SK-N-SH (cell line): ENCODE results near the gene LATS2. TPM values are rescaled to one million over a fixed set of nuclear protein-coding genes. Genes with fewer than 3 reads are reported as not detected.

ENCODE experiments used
- CTCF ChIA-PET: fragments of 300-600, 350-600 bp; formaldehyde crosslinking; extraction: SDS; loops from one replicate; lab custom pipeline; 2021; lab: Yijun Ruan, JAX
- POLR2A ChIA-PET: fragments of 350-600 bp; sonication (Branson Sonifier 250); formaldehyde crosslinking; extraction: SDS; loops from one replicate; lab custom pipeline; 2020; ENCODE audit warnings: antibody characterized with exemption, inconsistent platforms; lab: Yijun Ruan, JAX
- DNase-seq: peaks from one replicate; pipeline ENCODE4 v3.0.0; 2012
- H2AFZ ChIP-seq: fragments of 200-600 bp; sonication (generic); 2 replicates; pipeline ENCODE4 v1.8.1; 2016; ENCODE audit warnings: antibody characterized with exemption, mild to moderate bottlenecking, low read depth
- H3F3A ChIP-seq: fragments of 200-600 bp; sonication (generic); replicated peaks from 2 replicates; pipeline ENCODE3; 2016; ENCODE audit warnings: antibody characterized with exemption, mild to moderate bottlenecking; ENCODE audit not compliant: insufficient read depth
- H3K27ac ChIP-seq, 2 experiments: fragments of 200-500 bp in 1 of 2; fragments of 200-600 bp in 1 of 2; sonication (Bioruptor generic) in 1 of 2; sonication (generic), shearing (Covaris generic) in 1 of 2; 2 replicates each; pipeline versions ENCODE4 v1.5.1 to v1.6.1; 2014 to 2016; ENCODE audit warnings: low read depth in 2 of 2, inconsistent platforms in 1 of 2, low read length in 1 of 2, mild to moderate bottlenecking in 1 of 2, mixed read lengths in 1 of 2
- H3K27me3 ChIP-seq: fragments of 200-600 bp; sonication (generic), shearing (Covaris generic); 2 replicates; pipeline ENCODE4 v1.6.1; 2016; ENCODE audit warnings: mixed run types; ENCODE audit not compliant: insufficient read depth
- H3K36me3 ChIP-seq, 2 experiments: fragments of 200-500 bp in 1 of 2; fragments of 200-600 bp in 1 of 2; sonication (Bioruptor generic) in 1 of 2; sonication (generic) in 1 of 2; replicated peaks in 1 of 2; 2 replicates each; pipeline versions ENCODE3 to v1.5.1; 2014 to 2016; ENCODE audit warnings: low read length in 1 of 2, mild to moderate bottlenecking in 1 of 2; ENCODE audit not compliant: insufficient read depth in 2 of 2, control insufficient read depth in 1 of 2
- H3K4me1 ChIP-seq, 2 experiments: fragments of 200-500 bp in 1 of 2; fragments of 200-600 bp in 1 of 2; sonication (Bioruptor generic) in 1 of 2; sonication (generic), shearing (Covaris generic) in 1 of 2; 2 replicates each; pipeline versions ENCODE4 v1.5.1 to v1.6.1; 2014 to 2016; ENCODE audit warnings: low read depth in 1 of 2, low read length in 1 of 2, mixed run types in 1 of 2; ENCODE audit not compliant: insufficient read depth in 2 of 2, control insufficient read depth in 1 of 2
- H3K4me2 ChIP-seq: fragments of 200-600 bp; sonication (generic), shearing (Covaris generic); 2 replicates; pipeline ENCODE4 v1.6.1; 2017; ENCODE audit warnings: mixed run types
- H3K4me3 ChIP-seq, 2 experiments: fragments of 200-500 bp in 1 of 2; fragments of 200-600 bp in 1 of 2; sonication (Bioruptor generic) in 1 of 2; sonication (generic), shearing (Covaris generic) in 1 of 2; 2 replicates each; pipeline versions ENCODE4 v1.5.1 to v1.8.1; 2014 to 2016; ENCODE audit warnings: low read depth in 2 of 2, inconsistent platforms in 1 of 2, low read length in 1 of 2, mild to moderate bottlenecking in 1 of 2, mixed read lengths in 1 of 2, moderate library complexity in 1 of 2
- H3K79me2 ChIP-seq: fragments of 200-600 bp; sonication (generic); 2 replicates; pipeline ENCODE4 v1.8.1; 2017; ENCODE audit warnings: mild to moderate bottlenecking; ENCODE audit not compliant: insufficient read depth
- H3K9ac ChIP-seq: fragments of 200-600 bp; sonication (generic); 2 replicates; pipeline ENCODE4 v1.6.1; 2017; ENCODE audit warnings: mixed run types
- H3K9me2 ChIP-seq: fragments of 200-600 bp; sonication (generic); 2 replicates; pipeline ENCODE4 v1.6.1; 2017; ENCODE audit warnings: mixed run types
- H3K9me3 ChIP-seq: fragments of 200-600 bp; sonication (generic); 2 replicates; pipeline ENCODE4 v1.6.1; 2017; ENCODE audit warnings: mixed run types, mild to moderate bottlenecking, moderate library complexity
- H4K20me1 ChIP-seq: fragments of 200-600 bp; sonication (generic); 2 replicates; pipeline ENCODE4 v1.6.1; 2017; ENCODE audit warnings: mild to moderate bottlenecking, mixed run types; ENCODE audit not compliant: insufficient read depth
- ELF1 ChIP-seq: IDR thresholded peaks from 2 replicates; pipeline ENCODE4 v1.4.0; 2012
- EP300 ChIP-seq, 2 experiments: IDR thresholded peaks; 2 replicates each; pipeline versions ENCODE4 v1.4.0 to v1.6.1; 2012; ENCODE audit warnings: borderline replicate concordance in 1 of 2, low read depth in 1 of 2, low read length in 1 of 2
- FOSL2 ChIP-seq: IDR thresholded peaks from 2 replicates; pipeline ENCODE4 v1.4.0; 2012; ENCODE audit warnings: low read depth, mild to moderate bottlenecking, moderate library complexity, borderline replicate concordance
- GABPA ChIP-seq: IDR thresholded peaks from 2 replicates; pipeline ENCODE4 v1.4.0; 2012; ENCODE audit warnings: low read depth, mild to moderate bottlenecking
- GATA2 ChIP-seq: sonication (generic); formaldehyde crosslinking; IDR thresholded peaks from 2 replicates; pipeline ENCODE4 v1.5.0; 2020; ENCODE audit warnings: mild to moderate bottlenecking, missing genetic modification reagents
- JUND ChIP-seq: IDR thresholded peaks from 2 replicates; pipeline ENCODE4 v1.4.0; 2012
- MXI1 ChIP-seq: IDR thresholded peaks from 2 replicates; pipeline ENCODE4 v1.6.1; 2012; ENCODE audit warnings: mild to moderate bottlenecking, low read depth, low read length, improper control_type of control experiment
- NFIC ChIP-seq: IDR thresholded peaks from 2 replicates; pipeline ENCODE4 v1.4.0; 2012; ENCODE audit warnings: borderline replicate concordance
- NRF1 ChIP-seq: IDR thresholded peaks from 2 replicates; pipeline ENCODE4 v1.6.1; 2012; ENCODE audit warnings: low read depth, mild to moderate bottlenecking, low read length
- POLR2AphosphoS5 ChIP-seq: IDR thresholded peaks from 2 replicates; pipeline ENCODE4 v1.6.1; 2012; ENCODE audit warnings: low read depth, low read length
- RAD21 ChIP-seq: IDR thresholded peaks from 2 replicates; pipeline ENCODE4 v1.6.1; 2012; ENCODE audit warnings: mild to moderate bottlenecking, low read length
- RCOR1 ChIP-seq: fragments of 150-350 bp; IDR thresholded peaks from 2 replicates; pipeline ENCODE4 v1.6.1; 2017; ENCODE audit warnings: antibody characterized with exemption, low read length
- RFX5 ChIP-seq: IDR thresholded peaks from 2 replicates; pipeline ENCODE4 v1.6.1; 2012; ENCODE audit warnings: mild to moderate bottlenecking, improper control_type of control experiment, low read length
- RXRA ChIP-seq: IDR thresholded peaks from 2 replicates; pipeline ENCODE4 v1.4.0; 2012; ENCODE audit warnings: low read depth, mild to moderate bottlenecking, borderline replicate concordance
- SMC3 ChIP-seq: IDR thresholded peaks from 2 replicates; pipeline ENCODE4 v1.6.1; 2012; ENCODE audit warnings: low read depth, low read length, improper control_type of control experiment
- TAF1 ChIP-seq: IDR thresholded peaks from 2 replicates; pipeline ENCODE4 v1.6.1; 2012; ENCODE audit warnings: low read depth, mild to moderate bottlenecking, low read length, moderate library complexity, borderline replicate concordance
- TCF12 ChIP-seq: IDR thresholded peaks from 2 replicates; pipeline ENCODE4 v1.4.0; 2012
- whole genome bisulfite sequencing: methylation state at CpG from one replicate; pipeline ENCODE4 v1.1.6; 2017; ENCODE audit warnings: low lambda C conversion rate; 5-methylcytosine and 5-hydroxymethylcytosine counted together
- polyA plus RNA-seq, 3 experiments: library from polyadenylated mRNA; depleted of rRNA; stranded (reverse); fragments of >200 nt; gene quantifications; 2 replicates each; pipeline ENCODE4 v1.2.3, GENCODE V29; 2012
- TF ChIP-seq, protein P1 (sequence below): IDR thresholded peaks from 2 replicates; pipeline ENCODE4 v1.4.0; 2012; ENCODE audit warnings: low read depth, borderline replicate concordance
- TF ChIP-seq, protein P2 (sequence below): IDR thresholded peaks from 2 replicates; pipeline ENCODE4 v1.4.0; 2012; ENCODE audit warnings: low read depth
- TF ChIP-seq, protein P3 (sequence below): fragments of 150-350 bp; IDR thresholded peaks from 2 replicates; pipeline ENCODE4 v1.6.1; 2017; ENCODE audit warnings: antibody characterized with exemption, low read length, low read depth, borderline replicate concordance
- TF ChIP-seq, protein P4 (sequence below): IDR thresholded peaks from 2 replicates; pipeline ENCODE4 v1.4.0; 2012; ENCODE audit warnings: low read depth, borderline replicate concordance
- TF ChIP-seq, protein P5 (sequence below): IDR thresholded peaks from 2 replicates; pipeline ENCODE4 v1.6.1; 2012; ENCODE audit warnings: mild to moderate bottlenecking, low read depth, low read length, moderate library complexity
- TF ChIP-seq, protein P6 (sequence below): fragments of 150-350 bp; IDR thresholded peaks from 2 replicates; pipeline ENCODE4 v1.6.1; 2016; ENCODE audit warnings: mild to moderate bottlenecking, low read depth, low read length

The LATS2 gene
- polyA plus RNA-seq, 1 of the 3 experiments (the other 2 are of a cell fraction), result 19.6 TPM

DNA sequence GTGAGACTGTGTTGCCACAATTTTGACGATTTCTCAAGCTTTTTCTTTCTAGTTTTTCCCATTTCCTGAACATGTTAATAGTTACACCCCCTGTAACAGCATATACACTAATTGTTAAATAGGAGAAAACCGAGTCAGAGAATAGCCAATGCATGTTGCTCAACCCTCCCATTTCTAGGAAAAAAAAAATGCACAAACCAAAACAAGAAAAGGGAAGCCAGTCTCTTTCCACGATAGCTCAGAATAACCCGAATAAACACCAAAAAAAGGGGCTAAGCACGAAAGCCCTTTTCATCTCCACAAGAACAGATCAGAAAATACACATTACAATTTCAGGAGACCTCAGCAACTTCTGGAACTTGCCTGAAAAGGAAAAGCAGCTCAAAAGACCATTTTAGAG is 16.3 kb downstream of the LATS2 start (continued):
- TF ChIP-seq, protein P1, sequence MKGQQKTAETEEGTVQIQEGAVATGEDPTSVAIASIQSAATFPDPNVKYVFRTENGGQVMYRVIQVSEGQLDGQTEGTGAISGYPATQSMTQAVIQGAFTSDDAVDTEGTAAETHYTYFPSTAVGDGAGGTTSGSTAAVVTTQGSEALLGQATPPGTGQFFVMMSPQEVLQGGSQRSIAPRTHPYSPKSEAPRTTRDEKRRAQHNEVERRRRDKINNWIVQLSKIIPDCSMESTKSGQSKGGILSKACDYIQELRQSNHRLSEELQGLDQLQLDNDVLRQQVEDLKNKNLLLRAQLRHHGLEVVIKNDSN, result no peak
- TF ChIP-seq NRF1 (no peak), ELF1 (no peak), NFIC (no peak), JUND (no peak), TAF1 (no peak)
- TF ChIP-seq, protein P2, sequence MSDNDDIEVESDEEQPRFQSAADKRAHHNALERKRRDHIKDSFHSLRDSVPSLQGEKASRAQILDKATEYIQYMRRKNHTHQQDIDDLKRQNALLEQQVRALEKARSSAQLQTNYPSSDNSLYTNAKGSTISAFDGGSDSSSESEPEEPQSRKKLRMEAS, result no peak

DNA sequence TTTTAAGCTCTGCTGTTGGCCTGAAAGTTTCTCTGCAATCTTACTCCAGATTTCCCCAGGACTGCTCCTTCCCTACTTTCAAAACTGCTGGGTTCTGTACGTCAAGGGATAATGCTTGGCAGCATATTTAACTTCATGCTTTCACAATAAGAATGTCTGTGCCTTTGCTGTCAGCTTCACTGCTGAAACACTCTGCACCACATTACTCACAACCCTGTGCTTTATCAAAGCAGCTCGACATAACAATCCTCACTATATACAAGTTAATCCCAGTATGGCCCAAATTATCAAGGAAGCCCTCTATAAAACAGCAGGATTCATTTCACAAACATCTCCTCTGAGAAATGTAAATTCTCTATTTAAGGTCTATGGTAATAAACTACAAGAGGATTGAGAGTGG is 17.5 kb downstream of the LATS2 start:
- peaks cover 100% of the 10 kb centered on the region for H3K79me2 ChIP-seq
- H3F3A ChIP-seq, result peaks cover 19% of the 10 kb centered on the region
- CTCF ChIA-PET, result no interaction called here
- DNase-seq, result no peak
- peak overlapping the region; percentile 33; the same call in 1 of the 2 replicates for H3K4me2 ChIP-seq
- peaks cover 0 to 36% of the 10 kb centered on the region in 2 experiments; a peak in 2 of 4 replicates for H3K4me1 ChIP-seq
- H3K4me3 ChIP-seq, result 0 out of 4 replicates have a peak overlapping the region, but pooled peaks of 1 of the 2 experiments have one; percentile 36
- peaks cover 6 to 29% of the 10 kb centered on the region in 2 experiments for H3K36me3 ChIP-seq
- H4K20me1 ChIP-seq, result peaks cover 93% of the 10 kb centered on the region
- H3K9me3 ChIP-seq, result no peaks in the 10 kb centered on the region
- H3K27ac ChIP-seq, result peak overlapping the region; percentile 5 to 70; a peak in 3 of 4 replicates
- POLR2A ChIA-PET, result no interaction called here
- no peaks in the 10 kb centered on the region for H3K27me3 ChIP-seq
- no peak overlapping the region for H3K9ac ChIP-seq
- 25% methylated on average over 2 of the region's 2 CpGs for WGBS
- H3K9me2 ChIP-seq, result no peaks in the 10 kb centered on the region
- H2AFZ ChIP-seq, result no peak overlapping the region
- TF ChIP-seq, protein P3, sequence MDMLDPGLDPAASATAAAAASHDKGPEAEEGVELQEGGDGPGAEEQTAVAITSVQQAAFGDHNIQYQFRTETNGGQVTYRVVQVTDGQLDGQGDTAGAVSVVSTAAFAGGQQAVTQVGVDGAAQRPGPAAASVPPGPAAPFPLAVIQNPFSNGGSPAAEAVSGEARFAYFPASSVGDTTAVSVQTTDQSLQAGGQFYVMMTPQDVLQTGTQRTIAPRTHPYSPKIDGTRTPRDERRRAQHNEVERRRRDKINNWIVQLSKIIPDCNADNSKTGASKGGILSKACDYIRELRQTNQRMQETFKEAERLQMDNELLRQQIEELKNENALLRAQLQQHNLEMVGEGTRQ, result no peak
- no peak for TF ChIP-seq NRF1
- no peak for TF ChIP-seq RFX5
- TF ChIP-seq RAD21, result no peak
- peak; percentile 59 for TF ChIP-seq JUND
- TF ChIP-seq RCOR1, result no peak
- TF ChIP-seq EP300 (IDR thresholded peaks at IDR 0.05; ENCODE audit: borderline replicate concordance in 1 of 2, low read depth in 1 of 2, low read length in 1 of 2), result no peak
- TF ChIP-seq GABPA, result no peak
- no peak for TF ChIP-seq ELF1
- TF ChIP-seq TAF1, result no peak
- TF ChIP-seq, protein P4, sequence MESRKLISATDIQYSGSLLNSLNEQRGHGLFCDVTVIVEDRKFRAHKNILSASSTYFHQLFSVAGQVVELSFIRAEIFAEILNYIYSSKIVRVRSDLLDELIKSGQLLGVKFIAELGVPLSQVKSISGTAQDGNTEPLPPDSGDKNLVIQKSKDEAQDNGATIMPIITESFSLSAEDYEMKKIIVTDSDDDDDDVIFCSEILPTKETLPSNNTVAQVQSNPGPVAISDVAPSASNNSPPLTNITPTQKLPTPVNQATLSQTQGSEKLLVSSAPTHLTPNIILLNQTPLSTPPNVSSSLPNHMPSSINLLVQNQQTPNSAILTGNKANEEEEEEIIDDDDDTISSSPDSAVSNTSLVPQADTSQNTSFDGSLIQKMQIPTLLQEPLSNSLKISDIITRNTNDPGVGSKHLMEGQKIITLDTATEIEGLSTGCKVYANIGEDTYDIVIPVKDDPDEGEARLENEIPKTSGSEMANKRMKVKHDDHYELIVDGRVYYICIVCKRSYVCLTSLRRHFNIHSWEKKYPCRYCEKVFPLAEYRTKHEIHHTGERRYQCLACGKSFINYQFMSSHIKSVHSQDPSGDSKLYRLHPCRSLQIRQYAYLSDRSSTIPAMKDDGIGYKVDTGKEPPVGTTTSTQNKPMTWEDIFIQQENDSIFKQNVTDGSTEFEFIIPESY, result no peak
- TF ChIP-seq RXRA, result no peak
- TF ChIP-seq FOSL2, result peak; percentile 39; the same call in 1 of the 2 replicates
- TF ChIP-seq, protein P5, sequence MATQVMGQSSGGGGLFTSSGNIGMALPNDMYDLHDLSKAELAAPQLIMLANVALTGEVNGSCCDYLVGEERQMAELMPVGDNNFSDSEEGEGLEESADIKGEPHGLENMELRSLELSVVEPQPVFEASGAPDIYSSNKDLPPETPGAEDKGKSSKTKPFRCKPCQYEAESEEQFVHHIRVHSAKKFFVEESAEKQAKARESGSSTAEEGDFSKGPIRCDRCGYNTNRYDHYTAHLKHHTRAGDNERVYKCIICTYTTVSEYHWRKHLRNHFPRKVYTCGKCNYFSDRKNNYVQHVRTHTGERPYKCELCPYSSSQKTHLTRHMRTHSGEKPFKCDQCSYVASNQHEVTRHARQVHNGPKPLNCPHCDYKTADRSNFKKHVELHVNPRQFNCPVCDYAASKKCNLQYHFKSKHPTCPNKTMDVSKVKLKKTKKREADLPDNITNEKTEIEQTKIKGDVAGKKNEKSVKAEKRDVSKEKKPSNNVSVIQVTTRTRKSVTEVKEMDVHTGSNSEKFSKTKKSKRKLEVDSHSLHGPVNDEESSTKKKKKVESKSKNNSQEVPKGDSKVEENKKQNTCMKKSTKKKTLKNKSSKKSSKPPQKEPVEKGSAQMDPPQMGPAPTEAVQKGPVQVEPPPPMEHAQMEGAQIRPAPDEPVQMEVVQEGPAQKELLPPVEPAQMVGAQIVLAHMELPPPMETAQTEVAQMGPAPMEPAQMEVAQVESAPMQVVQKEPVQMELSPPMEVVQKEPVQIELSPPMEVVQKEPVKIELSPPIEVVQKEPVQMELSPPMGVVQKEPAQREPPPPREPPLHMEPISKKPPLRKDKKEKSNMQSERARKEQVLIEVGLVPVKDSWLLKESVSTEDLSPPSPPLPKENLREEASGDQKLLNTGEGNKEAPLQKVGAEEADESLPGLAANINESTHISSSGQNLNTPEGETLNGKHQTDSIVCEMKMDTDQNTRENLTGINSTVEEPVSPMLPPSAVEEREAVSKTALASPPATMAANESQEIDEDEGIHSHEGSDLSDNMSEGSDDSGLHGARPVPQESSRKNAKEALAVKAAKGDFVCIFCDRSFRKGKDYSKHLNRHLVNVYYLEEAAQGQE, result no peak
- TF ChIP-seq MXI1, result no peak
- TF ChIP-seq TCF12, result peak; percentile 78
- TF ChIP-seq, protein P6, sequence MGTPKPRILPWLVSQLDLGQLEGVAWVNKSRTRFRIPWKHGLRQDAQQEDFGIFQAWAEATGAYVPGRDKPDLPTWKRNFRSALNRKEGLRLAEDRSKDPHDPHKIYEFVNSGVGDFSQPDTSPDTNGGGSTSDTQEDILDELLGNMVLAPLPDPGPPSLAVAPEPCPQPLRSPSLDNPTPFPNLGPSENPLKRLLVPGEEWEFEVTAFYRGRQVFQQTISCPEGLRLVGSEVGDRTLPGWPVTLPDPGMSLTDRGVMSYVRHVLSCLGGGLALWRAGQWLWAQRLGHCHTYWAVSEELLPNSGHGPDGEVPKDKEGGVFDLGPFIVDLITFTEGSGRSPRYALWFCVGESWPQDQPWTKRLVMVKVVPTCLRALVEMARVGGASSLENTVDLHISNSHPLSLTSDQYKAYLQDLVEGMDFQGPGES, result no peak
- peak; percentile 17; the same call in 1 of the 2 replicates for TF ChIP-seq POLR2AphosphoS5
- TF ChIP-seq SMC3, result peak; percentile 4; the same call in 1 of the 2 replicates
- no peak for TF ChIP-seq GATA2
